ENCODE measurements around the gene FGFR3.

The FGFR3 gene

DNA sequence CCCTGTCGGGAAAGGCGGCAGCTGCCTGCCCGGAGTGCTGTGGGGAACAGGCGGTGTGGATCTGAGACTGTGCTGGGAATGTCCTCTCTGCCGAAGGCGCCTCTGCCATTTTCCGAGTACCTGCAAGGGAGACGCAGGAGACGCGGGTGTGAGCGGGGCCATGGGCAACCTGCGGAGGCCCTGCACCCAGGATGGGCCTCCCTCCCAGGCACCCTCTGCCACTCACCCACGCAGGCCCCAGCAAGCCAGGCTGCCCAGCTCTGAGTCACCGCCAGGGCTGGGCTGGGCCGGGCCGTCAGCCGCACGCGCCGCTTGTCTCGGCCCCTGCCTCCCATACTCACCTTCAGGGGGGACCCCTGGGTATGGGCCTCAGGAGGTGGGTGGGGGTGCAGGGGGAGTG, 3.5 kb upstream of the FGFR3 start:
- DNase-seq = no peak

DNA sequence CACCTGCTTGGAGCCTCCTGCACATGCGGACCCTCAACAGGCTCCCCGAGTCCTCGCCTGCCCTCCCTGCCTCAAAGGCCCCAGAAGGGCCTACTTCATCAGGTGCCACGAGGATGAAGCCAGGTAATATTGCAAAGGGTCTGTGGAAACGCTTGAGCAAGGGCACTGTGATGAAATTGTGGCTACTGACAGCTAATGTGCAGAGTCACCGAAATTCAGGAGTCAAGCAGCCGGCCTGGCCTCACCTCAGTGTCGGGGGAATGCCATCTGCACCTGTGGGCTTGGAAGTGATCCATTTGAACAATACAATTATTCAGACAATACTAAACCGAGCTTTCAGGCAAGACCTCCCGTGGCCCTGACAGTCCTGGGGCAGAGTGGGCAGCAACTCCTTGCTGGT, 3.1 kb upstream of the FGFR3 start:
- DNase-seq = no peak

DNA sequence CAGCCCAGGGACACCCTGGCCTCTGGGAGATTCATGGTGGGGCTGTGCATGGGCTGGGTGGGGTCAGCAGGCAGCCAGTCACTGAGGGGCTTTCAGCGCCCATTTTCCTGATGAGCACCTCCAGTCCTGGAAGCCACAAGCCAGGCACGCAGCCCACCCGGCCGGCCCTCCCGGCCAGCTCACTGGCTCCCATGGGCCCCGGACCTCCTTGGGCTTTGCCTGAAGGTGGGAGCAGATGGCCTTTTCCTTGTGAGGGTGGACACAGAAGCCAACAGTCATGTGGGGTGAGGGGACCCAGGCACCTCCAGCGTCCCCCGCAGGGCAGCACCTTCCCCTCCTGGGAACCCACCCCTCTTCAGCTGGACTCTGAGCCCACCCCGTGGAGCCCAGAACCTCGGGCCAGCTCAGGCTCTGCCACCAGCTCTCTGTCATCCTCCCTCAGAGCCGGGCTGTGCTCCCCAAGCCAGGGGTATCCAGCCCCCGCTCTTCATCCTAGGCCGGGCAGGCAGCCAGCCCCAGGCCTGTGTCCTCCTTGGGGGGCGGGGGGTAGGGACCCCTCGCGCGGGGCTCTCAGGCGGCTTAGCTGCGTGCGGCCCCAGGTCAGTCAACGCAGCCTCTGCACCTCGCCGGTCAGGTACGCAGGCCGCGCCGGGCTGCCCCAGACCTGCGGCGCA, 798 bp upstream of the FGFR3 start:
- DNase-seq = no peak

DNA sequence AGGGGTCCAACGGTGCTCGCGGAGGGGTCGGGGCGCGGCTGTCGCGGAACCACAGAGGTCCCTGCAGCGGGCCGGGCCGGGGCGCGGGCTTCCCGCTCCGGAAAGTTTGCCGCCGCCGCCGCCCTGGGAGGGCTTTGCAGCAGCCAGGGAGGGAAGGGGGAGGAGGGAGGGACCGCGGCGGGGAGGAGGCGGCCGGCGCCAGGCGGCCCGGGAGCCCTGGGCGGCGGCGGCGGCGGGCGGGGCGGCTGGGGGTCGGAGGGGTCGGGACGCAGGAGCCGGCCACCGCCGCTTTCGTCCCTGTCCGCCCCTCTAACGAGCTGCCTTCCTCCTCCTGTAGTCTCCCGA, 375 bp downstream of the FGFR3 start:
- DNase-seq = no peak

DNA sequence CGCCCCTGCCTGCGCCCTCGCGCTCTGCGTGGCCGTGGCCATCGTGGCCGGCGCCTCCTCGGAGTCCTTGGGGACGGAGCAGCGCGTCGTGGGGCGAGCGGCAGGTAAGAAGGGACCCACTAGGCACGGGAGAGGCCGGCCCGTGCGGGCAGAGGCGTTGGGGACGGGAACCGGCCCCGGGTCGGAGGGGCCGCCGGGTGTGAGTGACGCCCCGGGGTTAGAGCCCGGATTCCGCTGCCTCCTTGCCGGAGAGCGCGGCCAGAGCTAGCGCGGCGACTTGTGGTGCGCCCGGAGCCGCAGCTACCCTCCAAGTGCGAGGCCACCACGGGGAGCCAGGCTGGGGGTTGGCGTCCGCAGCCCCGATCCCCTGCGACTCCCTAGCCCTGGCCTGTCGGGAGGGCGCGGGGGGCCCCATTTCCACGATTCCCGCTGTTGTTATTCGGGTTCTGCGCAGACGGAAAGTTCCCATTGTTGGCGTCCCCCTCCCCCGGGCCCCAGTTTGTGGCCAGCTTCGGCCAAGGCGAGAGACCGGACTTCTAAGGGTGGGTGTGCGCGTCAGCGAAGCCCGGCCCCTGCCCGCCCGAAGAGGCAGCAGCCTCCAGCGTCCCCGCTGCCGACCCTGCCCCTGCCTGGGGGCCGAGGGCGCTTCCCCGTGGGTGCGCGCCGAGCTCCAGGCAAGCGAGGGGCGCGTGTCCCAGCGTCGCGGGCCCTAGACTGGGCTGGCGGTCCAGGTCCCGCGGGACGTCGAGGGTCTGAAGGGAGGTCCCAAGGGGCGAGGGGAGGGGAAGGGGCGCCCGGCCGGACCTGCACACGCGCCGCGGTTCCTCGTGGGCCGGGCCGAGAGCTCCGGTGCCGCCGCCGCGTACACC, 1.1 kb downstream of the FGFR3 start:
- DNase-seq = no peak

DNA sequence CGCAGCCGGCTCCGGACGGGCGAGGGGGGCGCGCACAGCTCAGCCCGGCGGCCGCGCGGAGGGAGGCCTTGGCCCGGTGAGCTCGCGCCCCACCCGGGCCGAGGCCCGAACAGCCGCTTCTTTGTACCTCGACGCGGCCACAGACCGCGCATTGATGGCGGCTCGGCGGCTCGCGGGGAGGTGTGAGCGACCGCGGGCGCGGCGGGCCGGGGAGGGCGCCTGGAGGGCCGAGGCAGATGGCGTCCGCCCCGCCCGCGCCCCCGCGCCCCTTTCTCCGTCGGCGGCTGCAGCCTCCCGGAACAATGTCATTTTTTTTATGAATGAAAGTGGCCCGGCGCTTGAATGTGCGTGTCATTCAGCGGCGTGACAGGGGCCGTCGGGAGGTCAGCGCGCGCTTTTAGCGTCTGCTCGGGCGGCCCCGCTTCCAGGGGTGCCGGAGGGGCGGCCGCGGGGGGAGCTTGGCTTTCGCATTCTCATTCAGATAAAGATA, 1.8 kb downstream of the FGFR3 start:
- DNase-seq = no peak

DNA sequence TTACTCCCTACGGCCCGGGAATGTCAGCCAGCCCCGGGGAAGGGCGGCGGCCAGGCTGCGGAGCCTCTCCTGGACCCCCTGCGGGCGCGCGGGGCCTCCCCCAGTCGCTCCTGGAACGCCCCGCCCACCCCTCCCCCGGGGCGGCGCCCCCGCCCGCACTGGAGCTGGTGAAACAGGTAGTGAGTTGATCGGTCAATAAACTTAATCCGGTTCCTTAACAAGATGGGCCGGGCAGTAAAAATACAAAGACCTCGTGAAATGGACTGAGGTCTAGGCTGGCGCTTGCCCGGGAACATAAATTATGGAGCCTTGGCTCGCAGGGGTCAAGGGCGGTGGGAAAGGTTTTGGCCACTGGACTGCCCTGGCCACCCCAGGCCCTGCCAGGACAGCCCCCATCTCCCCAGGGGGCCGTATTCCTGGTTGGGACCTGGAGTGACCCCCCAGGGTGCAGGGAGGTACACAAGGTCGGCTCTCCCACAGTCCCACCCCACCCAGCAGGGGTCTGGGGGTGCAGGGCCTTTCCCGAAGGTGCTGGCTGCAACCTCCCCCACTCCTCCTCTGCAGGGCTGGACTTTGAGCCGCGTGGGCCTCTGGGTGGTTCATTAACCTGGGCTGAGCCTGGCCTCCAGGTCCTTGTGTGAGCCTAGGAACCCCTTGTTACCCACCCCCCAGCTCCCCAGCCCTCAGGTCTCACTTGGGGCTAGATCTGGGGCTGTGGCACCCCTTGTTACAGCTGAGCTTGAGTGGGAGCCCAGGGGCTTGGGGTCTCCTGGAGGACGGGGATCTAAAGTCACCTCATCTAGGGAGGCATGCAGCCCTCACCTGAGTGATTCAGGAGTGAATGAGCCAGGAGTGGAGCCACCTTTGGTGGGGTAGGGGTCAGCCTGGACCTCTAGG, 2.5 kb downstream of the FGFR3 start:
- no peak for DNase-seq

DNA sequence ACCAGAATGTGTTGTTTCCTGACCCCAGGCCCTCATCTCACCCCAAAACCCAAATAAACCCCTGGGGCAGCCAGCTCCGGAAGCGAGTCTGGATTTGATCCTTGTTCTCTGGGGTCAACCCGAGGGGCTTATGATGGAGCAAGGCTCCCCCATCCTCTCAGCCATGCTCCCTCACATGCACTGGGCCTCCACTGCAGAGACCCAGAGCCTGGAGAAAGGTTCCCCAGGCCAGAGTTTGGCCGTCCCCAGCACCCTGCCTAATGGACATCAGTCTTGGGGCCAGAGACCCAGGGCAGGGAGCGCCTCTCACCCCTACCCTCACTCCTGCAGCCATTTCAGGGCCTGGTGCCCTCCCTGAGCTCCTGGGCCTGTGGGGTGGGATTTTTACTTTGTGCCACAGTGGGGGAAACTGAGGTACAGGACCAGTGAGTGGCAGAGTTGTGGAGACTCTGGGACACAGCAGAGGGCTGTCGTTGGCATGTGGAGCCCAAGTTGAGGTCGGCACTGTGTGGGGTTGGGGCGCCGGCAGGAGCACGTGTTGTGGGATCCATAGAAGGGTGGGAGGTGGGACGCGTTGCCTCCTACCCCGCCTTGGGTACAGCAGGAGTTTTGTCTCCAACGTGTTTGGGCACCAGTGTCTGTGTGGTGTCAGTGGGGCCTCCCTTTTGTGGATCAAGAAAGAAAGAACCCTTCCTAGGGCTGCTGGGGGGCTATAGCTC, 3.6 kb downstream of the FGFR3 start:
- no peak for DNase-seq

DNA sequence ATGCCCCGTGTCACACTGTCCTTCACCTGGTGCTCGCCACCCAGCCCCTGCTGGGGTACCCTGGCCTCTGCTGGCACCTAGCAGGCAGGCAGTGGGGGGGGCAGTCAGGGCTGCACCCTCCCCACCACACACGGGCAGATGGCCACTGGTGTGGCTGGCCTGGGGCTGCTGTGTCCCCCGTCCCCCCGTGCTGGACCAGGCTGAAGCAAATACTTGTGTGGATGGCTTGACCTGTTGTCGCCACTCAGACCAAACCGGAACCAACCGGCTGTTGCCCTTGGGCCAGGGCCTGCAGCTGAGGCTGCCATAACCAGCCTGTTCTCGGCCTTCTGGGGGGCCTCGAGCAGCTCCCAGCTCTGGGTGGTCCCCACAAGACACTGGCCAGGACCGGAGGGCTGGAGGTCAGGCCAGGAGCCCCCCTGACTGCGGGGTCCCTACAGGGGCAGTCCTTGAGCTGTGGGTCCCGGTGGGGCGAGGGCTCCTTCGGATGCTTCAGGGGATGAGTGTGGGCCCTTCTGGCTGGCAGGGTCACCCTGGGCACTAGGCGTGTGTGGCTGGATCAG, 4.3 kb downstream of the FGFR3 start:
- DNase-seq = no peak

DNA sequence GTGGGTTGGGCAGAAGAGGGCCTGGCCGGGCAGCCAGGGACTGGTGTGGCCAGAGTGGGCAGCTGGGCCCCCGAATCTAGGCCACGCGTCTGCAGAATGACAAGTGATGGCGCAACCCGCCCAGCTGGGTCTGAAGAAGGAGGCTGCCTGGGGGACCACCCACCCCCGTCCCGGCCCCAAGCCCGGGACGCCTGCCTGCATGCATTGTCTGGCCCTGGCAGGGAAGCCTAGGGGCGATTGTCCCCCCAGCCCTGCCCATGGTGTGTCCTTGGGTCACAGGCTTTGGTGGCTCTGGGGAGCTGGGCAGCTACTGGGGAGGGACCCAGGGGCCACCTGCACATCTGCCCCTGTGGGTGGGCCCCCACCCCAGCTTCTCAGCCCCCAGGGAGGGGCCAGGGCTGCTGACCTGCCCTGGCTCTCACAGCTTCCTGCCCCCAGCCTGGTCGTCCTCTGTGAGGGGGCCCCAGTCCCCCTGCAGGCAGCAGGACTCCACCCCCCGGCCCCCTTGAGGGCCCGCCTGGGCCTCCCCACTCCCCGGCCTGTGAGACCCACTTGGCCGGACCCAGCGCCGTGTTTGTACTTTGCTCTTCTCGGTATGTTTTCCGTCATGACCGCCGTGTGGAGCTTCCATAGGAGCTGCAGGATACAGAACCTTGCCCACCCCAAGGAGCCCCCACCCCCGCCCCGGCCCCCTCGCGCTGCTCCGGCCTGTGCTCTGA, 4.9 kb downstream of the FGFR3 start:
- no peak for DNase-seq

DNA sequence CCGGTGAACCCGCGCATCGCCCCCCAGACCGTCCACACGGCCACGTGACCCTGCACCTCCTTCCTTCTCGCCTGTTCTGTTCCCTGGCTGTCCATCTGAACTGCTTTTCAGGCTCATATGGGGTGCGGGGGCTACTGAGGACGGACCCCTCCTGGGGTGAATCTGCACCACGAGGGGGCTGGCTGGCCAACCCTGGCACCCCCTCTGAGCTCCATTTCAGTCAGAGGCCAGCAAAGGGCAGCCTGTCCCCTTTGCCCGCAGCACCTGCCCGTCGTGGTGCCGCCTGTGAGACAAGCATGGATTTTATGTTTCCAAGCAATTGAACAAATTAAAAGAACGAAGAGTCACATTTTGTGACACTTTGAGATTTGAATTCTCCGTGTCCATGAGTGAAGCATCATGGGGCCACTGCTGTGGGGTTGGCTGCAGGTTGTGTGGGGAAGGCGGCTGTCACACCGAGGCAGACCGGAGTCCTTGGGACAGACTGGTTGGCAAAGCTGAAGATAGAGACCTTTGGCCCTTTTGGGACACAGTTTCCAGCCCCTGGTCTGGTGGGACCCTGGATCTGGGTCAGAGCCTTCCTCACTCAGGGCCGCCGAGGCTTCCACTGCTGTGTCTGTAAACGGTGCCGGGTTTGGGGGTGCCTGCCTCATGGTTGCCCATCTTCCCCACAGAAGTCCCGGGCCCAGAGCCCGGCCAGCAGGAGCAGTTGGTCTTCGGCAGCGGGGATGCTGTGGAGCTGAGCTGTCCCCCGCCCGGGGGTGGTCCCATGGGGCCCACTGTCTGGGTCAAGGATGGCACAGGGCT, 5.7 kb downstream of the FGFR3 start:
- no peak for DNase-seq

DNA sequence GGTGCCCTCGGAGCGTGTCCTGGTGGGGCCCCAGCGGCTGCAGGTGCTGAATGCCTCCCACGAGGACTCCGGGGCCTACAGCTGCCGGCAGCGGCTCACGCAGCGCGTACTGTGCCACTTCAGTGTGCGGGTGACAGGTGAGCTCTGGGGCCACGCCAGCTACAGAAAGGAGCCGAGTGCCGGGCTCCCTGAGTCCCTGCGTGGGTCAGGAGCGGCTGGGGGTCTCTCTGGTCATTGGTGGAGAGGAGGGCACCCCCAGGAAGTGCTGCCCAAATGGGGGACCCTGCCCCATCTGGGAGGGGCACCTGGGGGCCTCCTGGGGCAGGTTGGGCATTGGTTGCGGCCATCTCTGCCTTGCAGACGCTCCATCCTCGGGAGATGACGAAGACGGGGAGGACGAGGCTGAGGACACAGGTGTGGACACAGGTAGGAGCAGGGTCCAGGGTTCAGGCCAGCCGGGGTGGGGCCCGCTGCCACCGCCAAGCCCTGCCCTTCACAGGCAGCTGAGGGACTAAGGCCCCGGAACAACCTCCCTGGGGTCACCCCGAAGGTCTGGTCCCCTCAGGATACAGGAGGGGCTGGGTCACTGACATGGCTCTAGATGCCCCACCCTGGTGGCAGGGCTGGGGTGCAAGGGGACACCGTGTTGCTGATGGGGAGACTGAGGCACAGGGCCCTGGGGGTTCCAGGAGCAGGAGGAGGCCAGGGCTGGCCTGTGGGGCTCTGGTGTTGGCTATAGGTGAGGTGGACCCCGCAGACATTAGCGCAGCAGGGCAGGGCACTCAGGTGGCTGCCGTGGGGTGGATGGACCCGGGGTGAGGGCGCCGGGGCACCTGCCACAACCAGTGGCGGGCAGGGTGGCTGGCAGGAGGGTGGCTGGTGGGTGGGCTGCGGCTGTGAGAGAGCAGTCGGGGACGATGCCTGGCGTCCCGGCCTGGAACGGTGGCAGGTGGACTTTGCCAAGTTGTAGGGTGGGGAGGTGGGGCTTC, 6.6 kb downstream of the FGFR3 start:
- DNase-seq = no peak

DNA sequence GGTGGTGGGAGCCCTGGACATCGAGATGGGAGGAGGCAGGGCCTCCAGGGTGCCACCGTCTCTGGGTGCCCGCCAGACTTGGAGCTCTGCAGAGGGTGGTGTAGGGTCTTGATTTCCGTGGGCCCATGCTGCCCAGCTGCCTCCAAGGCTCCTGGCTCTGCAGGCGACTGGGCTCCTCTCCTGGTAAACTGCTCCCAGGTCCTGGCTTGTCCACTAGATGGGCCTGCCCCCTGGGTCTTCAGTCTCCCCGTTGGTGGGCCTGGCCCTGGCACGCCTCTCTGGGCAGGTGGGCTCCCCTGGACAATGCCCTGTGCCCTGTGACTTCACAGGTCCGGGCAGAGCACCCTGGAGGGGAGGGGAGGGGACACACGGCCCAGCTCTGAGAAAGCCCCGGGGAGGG, 7.7 kb downstream of the FGFR3 start:
- DNase-seq = no peak

DNA sequence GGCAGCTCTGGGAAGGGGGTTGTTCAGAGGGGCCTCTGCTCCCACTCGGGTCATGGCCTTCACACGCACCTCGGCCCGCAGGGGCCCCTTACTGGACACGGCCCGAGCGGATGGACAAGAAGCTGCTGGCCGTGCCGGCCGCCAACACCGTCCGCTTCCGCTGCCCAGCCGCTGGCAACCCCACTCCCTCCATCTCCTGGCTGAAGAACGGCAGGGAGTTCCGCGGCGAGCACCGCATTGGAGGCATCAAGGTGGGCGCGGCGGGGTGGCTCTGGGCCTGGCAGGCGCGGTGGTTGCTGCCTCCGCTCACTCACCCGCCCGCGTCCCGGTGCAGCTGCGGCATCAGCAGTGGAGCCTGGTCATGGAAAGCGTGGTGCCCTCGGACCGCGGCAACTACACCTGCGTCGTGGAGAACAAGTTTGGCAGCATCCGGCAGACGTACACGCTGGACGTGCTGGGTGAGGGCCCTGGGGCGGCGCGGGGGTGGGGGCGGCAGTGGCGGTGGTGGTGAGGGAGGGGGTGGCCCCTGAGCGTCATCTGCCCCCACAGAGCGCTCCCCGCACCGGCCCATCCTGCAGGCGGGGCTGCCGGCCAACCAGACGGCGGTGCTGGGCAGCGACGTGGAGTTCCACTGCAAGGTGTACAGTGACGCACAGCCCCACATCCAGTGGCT, 8.3 kb downstream of the FGFR3 start:
- DNase-seq = no peak

DNA sequence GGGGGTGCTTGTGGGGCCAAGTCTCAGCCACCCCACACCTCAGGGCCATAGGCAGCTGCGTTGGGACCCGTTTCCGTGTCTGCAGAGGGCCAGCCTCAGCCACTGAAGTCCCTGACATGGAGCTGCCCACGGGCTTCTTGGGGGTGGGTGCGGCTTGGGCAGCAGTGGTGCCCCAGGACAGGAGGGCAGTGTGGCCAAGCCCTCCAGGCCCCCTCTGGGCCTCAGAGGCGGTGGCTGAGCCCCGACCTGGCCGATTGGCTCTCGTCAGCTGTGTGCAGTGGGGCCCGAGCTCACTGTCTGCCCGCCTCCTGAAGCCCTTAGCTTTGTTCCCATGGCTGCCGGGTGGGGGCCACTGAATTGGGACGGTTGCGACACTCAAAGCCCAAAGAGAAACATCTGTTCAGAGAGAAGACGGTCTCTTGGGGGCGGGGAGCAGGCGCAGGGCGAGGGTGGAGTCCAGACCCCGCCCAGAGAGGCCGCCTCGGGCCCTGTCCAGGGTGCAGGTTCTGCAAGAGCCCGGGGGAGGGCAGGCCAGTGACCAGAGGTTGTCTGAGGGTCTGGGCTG, 9.1 kb downstream of the FGFR3 start:
- DNase-seq = no peak

DNA sequence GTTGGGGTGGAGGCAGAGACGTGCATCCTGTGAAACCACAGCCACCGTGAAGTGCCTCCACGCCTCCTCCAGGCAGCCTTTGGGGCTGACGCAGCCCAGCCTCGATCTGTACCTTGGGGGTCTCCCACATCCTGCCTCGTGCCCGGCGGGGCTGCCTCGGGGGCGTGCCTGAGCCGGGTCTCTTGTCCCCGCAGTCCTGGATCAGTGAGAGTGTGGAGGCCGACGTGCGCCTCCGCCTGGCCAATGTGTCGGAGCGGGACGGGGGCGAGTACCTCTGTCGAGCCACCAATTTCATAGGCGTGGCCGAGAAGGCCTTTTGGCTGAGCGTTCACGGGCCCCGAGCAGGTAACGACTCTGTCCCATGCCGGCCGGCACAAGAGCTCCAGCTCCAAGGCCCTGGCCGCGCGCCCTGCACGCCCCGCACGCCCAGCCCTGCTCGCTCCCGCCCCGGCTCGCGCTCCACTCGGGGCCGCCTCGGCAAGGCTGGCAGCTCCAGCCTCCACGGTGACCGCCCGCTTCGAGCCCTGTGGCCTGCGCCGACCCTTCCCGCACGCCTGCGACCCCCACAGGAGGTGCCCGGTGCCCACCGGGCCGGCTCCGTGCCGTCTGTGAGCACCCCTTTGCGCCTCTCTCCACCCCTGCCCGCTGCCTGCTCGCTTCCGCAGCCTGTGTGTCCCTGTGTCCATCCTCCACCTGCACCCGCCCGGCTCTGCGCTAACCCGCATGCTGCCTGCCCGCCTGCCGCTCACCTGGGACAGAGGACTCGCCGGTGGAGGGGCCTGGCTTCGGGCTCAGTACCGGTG, 9.8 kb downstream of the FGFR3 start:
- DNase-seq = no peak

DNA sequence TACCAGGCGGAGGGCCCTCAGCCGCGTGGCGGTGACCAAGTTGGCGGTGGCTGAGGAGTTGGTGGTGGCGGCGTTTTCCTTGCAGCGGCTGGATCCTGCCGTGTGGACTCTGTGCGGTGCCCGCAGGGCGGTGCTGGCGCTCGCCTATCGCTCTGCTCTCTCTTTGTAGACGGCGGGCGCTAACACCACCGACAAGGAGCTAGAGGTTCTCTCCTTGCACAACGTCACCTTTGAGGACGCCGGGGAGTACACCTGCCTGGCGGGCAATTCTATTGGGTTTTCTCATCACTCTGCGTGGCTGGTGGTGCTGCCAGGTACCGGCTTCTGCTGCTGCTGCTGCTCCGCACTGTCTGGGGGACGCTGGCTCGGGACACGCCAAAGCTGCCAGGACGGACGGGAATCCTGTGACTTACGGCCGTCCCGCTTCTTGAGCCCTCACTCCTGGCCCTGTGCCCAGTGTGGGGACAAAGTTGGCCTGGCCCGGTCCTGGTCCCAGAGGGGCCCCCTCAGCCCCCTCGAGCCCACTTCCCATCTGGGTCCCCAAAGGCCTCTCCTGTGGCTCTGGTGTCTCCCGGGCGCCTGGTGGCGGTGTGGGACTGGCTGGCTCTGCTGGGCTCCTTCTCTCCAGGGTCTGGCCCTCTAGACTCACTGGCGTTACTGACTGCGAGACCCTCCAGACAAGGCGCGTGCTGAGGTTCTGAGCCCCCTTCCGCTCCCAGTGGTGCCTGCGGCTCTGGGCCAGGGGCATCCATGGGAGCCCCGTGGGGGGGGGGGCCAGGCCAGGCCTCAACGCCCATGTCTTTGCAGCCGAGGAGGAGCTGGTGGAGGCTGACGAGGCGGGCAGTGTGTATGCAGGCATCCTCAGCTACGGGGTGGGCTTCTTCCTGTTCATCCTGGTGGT, 10.7 kb downstream of the FGFR3 start:
- no peak for DNase-seq
